HK-2 (cell line): ENCODE data around the gene NPTN.
A peak's percentile ranks its signal among the peaks of the same experiment; 100 is the strongest.

Experiments used
- DNase-seq: peaks from one replicate; pipeline ENCODE4 v3.0.0-alpha.2; 2018; ENCODE audit not compliant: unreplicated experiment

Gene NPTN

DNA sequence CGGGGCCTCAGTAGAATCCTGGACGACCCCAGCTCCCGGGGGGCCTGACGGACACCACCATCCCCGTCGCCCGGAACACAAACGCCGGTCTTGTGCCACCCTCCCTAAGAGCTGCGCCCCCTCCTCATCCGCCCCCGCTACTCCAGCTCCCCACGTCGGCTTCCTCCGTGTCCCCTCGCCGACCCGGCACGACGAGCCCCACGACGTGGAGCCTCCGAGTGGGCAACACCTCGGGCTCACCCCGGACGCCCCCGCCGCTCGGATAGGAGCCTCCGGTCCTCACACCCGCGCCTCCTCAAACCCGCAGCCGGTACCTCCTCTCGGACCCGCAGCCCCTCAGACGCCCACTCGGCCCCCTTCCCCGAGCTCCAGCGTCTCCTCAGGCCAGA, 525 bp downstream of the NPTN start:
- peak; percentile 26 for DNase-seq

DNA sequence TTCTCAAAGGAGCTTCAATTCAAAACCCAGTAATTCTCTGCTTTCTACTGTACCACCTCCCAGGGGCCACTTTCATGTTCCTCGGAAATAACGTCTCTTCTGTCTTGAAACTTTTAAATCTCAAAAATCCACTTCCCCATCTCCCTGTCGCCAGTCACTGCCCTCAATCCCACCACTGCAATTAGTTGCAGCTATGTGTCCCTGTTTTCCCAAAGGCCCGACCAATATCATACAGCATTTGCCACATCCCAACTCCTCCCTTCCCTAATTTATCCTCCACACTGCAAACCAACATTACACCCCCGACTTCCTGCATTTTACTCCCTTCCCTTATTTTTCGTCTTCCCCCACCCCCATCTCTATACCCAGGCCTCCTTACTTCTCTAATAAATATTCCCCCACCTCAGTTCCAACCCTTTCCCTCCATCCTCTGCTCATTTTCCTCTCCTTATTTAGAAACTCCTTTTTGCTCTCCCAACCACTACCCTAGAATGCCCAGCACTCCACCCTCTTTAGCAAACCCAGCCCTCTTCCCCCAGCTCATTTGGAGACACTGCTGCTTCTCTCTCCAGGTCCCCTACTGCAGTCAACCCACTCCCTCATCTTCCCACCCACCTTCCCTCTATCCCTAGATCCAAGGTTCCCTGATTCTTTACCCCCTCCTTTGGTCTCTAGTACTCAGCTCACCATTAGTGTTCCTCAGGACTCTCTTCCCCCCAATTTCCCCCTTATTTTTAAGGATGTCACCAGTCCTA, 1.1 kb downstream of the NPTN start:
- peak; percentile 25 for DNase-seq

DNA sequence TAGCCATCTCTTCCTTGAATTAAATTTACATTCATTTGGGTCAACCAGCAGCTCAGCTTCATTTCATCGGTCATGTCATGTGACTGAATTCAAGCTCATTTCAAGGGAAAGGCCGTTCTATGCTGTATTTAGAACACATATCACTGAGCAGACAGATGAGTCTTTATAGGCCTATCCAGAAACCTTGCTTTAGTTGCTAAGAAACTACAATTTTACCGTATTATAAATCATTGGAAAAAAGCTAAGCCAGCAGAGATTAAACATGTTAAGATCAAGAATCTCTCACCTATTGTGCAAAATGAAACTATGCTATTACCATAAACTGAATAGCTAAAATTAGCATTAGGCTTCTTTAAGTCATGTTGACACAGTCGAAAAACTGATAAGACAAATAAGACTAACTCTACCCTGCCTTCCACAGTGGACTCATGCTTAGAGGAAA, 2.2 kb downstream of the NPTN start:
- no peak for DNase-seq

DNA sequence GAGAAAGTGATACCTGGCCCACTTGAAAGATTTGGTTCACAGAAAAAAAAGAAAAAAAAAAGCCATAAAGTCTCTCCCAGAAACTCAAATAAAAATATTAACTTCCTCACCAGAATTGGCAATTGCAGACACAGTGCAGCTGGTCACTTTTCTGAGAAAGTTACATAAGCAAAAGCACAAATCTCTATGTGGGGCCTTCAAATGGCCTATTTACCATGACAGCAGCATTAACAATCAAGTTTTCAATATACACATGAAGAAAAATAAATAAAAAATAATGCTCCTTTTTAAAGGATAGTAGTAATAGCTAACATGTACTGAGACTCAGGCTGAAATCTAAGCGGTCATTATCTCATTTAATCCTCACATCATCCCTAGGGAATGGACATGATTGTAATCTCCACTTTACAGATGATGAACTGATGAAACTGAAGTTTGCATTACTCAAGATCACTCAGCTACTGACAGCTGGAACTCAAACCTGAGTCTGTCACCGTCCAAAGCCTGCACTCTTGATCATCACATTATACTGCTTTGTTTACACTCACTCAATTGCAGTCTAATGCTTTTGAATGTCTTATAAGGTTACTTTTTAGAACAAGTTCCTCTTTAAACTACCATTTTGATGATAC, 3.3 kb downstream of the NPTN start:
- no peak for DNase-seq

DNA sequence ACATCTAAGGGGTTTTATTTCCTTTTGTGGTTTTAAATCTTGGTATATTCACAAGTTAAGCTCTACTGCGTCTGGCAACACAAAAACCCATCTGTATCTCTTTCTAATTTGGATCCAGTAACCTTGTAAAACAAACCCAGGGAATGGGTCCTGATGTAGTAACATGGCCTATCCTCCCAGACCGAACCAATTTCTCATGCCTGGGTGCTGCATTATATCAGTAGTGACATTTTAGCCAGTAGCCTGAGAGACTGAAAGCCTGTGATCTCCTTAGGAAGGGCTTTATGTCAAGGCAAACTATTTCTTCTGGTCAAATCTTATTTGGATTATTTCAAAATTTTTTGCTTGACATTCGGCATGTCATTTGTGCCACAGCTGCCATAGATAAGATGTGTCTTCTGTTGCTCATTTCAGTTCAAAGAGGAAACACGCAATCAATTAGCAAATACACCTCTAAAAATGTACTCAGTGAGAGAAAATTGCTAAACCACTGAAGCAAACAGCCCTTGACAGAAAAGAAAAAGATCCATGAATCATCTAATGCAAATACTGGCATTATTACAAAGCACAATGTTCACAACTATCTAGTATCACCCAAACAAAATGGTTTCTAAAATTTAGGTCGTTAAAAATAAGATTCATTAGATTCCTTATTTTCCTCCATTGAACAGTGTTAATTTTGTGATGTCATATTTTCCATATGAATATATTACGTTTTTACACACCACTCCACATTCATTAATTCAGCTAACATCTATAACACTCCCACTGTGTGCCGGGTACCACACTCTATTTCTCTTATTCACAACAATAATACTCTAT, 4.0 kb downstream of the NPTN start:
- no peak for DNase-seq

DNA sequence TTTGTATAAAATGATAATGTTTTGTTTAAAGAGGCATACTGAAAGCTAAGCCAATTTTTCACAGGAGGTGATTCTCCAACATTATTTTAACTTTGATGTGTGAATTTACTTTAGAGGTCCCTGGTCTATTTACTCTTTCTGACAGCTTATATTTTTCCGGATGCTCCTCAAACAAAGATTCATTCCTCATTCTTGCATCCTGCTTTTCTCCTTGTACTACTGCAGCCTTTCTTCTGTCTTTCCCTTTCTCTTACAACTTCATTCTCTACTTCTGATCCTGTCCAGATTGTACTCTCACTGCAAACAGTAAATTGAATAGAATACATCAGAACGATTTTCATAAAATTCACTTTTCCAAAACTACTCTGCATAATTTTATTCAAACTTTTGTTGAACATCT, 5.1 kb downstream of the NPTN start:
- no peak for DNase-seq

DNA sequence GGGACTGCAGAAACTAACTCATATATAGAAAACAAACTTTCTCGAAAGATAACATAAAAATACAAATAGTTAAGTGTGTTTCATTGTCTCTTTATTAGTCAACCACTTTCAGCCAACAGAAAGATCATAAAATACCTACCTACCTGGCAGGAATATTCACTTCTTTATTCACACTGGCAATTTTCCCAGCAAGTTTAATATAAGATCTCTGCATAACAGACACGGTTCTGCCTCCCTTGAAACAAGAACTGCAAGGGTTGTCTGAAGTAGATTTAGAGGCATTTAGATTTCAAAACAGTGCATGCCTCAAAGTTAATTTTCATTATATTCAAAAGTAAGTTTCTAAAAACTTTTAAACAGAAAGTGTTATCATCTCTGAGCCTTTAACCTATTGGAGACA, 7.1 kb downstream of the NPTN start:
- DNase-seq: no peak

DNA sequence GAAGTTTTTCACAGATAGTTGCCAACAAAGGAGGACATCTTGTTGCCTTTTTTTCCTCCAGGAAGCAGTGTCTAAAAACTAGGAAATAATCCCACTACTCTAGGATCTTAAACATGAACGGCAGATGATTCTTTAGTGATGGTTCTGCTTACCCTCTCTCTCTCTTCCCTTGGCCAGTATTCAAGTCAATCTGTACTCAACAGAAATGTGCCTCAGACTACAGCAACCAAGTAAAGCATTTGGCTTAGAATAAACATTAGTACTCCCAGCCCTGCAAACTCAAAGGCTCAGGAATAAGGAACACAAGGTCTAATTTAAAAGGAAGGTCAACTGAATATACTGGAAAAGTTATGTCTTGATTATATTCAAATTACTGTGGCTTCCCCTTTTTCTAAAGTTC, 8.7 kb downstream of the NPTN start:
- no peak for DNase-seq

DNA sequence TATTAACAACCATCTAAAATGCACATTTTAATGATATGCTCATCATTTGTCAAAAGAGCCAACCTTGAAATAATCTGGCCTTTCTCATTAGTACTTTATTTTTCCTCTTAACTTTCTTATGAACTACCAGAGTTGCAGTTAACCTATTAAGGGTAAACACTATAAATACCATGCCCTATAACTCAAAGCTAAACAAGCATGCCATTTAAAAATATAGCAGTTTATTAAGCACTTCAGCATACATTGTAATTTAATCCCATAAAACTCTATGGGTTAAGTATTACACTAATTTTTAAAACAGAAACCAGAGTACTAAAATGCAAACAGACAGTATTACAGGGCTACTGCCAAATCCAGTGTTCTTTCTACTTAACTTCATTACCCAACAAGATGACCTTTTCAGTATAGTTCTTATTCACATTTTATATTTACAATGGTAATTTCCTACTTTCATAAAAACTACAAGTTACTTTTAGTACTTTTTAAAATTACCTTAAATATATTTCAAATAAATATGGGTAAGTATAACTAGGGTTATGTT, 11.8 kb downstream of the NPTN start:
- DNase-seq: no peak

DNA sequence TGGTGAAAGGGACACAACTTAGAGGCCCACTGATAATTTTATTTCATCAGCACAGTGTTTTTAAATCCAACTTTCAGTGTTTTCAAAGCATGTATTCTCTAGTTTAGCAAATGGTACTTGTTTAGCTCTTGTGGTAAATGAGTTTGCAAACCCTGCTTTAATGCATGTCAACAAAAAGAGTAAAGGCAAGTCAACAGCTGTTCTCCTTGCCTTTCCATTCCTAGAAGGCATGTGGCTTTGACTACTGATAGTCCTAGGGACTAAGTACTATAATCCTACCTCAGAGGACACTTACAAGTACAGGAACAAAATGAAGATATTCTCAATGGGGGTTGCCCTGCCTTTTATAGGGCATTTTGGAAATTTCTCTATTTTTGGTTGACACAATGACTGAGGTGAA, 13.1 kb downstream of the NPTN start:
- no peak for DNase-seq

DNA sequence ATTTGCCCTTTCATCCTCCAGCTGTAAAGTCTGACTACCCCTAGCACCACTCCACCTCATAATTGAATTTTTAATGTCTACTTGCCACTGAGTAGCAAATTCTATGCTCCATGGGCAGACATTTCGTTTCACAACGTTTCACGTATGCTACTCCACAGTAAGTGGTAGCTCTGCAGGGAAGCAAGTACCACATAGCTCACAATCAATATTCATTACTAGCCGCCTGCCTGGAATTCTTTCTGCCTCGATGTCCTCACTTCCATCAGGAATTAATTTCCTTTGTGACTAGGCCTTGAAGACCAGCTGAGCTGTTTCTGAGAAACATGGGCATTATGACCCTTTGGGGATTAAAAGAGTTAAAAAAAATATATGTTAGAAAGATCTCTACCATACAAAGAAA, 15.3 kb downstream of the NPTN start:
- DNase-seq: no peak

DNA sequence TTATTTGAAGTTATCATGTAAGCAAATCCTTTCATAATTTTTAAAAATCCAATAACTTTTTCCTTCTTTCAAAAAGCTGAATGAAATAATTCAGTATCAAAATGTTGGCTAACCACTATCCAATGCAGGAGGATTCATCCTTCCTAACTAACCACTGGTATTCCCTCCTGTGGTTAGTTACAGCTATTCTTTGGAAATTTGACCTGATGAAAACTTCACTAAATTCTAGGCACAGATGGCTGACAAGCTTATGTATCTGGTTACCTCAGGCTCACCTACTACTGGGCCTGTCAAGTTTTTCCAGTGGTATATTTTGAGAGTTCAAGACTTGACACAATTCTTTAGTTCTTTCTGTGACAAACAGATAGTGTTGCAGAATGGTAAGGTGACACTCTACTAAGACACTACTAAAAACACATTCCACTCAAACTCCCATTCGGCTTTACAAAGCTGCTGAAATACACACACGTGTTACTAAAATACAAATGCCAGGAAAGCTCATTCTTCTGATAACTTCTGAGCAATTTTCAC, 15.8 kb downstream of the NPTN start:
- DNase-seq: no peak

DNA sequence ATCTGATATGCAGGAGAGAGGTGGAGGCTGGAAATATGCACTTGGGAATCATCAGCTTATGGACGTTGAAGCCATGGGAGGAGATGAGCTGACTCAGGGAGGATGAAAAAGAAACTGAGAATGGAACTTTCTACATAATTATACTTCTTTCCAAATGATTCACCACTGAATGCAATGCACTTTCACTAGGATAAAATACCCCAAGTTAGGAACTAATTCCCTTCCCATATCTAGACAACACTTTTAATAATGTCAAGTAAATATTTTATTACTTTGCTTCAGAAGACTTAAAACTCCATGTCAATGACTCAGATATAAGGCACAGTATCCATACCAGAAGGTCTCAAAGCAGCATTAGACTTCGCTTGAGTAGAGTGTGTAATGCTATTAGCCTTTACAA, 24.2 kb downstream of the NPTN start:
- DNase-seq: no peak

DNA sequence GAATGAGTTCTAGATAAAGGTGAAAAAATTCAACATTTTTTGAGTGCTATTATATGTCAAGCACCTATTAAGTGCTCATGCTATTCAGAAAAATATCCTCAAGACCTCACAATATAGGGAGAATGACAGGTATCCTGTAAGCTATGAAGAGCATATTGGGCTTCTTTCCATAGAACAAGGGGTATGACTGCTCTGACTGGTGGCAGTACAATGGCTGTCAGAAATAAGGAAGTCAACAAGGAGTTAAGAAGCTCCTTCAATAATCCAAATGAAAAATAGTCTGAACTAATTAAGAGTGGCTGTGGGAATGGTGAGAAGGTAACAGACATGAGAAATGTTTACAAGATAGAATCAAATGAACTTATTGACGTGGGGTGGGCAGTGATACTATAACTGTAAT, 24.7 kb downstream of the NPTN start:
- no peak for DNase-seq

DNA sequence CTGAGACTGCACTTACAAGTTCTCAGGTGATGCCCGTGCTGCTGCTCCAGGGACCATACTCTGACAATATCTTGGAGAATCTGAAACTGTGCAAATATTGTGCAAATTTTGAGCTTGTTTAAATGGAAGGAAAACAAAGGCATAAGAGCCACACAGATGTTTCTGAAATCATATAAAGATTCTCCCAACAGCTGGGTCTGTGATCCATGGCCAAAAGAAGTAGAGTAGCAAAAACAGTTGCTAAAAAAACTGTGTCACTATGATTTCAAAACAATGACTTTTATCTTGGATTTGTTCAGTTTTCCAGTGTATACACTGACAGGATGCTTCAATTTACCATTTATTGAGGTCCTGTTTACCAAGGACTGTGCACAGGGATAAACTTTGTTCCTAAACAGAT, 25.3 kb downstream of the NPTN start:
- DNase-seq: no peak

DNA sequence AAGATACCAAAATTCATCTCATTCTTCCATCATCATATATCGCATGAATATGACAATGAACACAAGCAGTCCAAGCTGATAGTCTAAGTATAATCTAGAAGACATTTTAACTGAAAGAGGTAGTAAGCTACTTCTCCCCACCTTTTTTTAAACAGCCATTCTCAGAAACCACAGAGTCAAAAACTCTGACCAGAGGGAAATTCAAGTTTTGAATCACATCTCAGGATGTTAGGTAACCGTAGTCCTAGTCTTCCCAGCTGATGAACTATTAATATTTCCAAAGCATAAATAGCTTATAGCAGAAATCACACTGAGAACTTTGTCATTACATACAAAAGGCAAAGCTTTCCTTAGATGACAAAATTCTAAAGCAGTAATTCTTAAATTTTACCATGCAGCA, 25.8 kb downstream of the NPTN start:
- DNase-seq: no peak

DNA sequence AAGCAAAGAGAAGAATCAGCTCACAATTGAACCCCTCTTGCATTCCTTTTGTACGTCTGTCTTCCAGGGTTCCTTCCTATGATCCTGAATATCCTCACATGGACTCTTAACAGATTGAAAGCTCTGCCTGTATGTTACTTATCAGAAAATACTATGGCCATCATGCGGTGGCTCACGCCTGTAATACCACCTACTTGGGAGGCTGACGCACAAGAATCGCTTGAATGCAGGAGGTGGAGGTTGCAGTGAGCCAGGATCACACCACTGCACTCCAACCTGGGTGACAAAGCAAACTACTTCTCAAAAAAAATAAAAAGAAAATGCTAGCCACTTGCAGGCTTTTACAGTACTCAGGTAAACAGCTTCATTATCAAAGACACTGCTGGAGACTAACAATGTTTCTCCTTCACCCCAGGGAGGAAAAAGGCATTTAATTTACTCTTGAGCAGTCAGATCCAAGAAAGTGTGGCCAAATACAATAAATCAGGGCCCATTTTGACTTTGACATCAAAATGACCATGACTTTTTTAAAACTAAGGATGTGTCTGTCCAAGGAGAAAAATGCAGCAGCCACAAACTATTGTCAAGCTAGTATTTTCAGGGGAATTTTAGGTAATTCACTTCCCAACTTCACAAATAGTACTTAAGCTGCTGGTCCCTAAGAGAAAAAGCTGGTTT, 27.3 kb downstream of the NPTN start:
- no peak for DNase-seq

DNA sequence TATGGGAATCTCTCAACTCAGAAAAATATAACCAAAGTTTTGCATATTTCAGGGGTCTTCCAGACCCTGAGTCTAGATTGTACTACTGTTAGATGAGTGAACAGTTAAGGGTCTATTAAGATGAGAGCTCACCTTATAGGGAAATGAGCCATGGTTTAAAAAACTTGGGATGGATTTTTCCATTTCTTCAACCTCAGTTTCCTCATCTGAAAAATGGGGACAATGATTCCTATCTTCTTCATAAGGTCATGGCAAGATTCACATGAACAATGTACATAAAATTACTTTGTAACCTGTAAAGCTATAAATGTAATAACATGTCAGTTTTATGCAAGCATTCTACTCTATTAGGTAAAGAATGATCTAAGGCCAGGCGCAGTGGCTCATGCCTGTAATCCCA, 28.7 kb downstream of the NPTN start:
- DNase-seq: no peak

DNA sequence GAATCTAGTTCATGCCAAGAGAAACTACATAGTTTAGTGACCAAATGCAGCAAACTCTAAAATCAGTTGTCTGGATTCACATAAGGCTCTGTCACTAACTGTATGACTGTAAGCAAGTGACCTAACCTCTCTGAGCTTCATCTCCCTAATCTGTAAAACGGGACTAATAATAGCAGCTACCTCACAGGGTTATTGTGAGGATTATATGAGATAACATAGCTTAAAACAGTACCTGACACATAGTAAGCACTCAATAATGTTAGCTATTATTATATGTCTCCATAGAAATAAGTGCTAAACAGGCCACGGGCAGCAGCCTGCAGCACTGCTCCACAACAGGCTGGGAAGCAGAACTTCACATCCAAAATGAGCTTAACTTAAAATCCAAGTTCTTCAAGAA, 30.2 kb downstream of the NPTN start:
- DNase-seq: no peak

DNA sequence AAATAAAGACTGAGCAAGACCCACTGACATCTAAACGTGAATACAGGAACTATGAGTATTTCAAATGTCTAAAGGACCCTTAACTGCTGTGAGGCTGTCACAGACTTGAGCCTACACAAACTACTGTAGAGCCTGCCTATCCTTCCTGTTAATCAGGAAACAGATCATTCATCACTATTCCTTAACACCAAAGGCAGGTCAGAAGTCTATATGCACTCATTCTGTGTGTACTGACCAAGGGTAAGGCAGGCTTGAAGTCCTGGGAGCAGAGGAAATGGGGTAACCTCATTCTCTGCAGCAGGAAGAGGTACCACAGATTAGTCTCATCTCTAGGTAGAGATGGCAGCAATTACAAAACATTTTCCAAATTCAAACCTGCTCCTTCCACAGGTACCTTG, 30.7 kb downstream of the NPTN start:
- DNase-seq: no peak

DNA sequence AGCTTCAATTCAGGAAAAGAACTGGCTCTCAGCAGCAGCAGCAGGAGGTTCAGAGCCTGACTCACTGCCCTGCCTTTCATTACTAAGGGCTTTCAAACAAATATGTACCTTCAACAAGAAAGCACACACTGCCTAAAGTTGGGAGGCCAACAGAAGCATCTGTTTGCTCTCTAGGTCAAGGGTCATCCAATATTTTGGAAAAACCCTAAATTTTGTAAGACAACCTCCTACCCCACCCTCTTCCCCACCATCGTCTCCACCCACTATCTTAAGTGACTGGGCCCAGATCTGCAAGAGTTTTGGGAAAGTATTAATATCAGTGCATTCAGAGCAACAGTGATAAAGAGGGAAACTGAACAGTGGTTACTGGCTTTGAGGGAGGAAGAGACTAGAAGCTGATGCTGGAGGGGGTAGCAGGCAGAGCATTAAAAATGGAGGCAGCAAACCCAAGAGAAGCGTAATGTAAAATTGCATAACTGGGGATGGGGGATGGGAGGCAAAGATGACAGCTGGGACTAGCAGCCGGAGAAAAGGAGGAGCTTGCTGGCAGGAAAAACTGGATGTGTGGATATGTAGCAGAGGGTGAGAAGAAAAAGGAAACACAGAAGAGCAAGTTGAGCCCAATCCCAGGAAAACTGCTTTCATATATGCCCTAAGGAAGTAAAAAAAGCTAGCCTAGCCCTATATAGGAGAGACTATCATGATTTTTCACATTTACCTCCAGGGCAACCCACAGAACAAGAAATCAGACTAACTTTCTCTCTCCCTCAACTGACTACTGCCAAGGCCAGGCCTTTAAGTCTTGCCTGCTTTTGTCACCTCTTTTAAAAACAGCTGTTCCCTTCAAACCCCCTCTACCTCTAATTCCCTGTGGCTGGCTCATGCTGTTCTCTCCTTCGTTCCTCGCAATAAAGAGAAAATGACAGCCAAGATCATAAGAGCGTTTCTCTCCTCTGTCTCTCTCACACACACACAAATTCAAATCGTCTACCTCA, 31.4 kb downstream of the NPTN start:
- DNase-seq: no peak
